Measurements from ENCODE around the gene NIT2.
"Not testable (repeated sequence)": the region's sequence is repeated elsewhere in the genome, so short reads cannot be mapped to it uniquely, and the experiment has no call there.

The NIT2 gene, protein sequence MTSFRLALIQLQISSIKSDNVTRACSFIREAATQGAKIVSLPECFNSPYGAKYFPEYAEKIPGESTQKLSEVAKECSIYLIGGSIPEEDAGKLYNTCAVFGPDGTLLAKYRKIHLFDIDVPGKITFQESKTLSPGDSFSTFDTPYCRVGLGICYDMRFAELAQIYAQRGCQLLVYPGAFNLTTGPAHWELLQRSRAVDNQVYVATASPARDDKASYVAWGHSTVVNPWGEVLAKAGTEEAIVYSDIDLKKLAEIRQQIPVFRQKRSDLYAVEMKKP

DNA sequence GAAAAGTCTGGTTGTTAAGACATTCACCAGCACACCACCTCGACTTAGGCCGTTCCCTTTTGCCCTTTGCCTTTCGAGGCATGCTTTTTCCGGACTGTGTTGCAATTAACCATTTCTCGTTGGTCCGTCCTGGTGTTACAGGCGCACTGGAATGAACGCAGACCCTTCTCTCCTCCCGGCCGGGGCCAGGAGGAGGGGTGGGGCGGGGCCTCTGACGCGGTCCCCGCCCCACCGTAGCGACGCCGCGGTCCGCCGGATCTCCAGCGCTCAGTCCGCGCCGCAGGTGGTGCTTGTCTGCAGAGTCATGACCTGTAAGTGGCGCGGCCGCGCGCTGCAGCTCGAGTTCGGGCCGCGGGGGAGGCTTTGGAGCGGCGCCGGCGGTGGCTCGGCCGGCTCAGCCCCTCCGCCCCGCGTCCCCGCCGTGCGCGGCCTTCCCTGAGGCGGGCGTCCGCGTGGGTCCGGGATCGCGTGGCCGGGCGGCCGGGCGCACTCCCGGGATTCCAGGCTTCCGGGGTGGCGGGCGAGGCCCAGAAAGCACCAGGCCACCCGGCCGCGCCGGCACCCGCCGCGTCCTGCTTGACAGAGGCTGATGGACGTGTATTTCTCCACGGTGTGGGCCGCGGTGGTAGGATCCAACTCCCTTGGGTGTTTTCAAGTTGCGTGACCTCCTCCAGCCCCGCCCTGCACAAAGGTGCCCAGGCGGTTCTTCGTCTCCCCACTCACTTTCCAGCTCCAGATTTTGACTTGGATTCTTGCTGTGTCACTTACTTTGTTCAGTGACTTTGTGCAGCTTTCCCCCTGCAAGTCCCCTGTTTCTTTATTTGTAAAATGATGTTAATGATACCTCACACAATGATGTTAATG lies at the start of gene NIT2:
Gene NIT2 (plus strand): TSS at position 270 of the 864 bp plus-strand sequence. CDS start 35 bp downstream, at position 305.
- DNase-seq, result peak; percentile 48 to 78 (median 66)

DNA sequence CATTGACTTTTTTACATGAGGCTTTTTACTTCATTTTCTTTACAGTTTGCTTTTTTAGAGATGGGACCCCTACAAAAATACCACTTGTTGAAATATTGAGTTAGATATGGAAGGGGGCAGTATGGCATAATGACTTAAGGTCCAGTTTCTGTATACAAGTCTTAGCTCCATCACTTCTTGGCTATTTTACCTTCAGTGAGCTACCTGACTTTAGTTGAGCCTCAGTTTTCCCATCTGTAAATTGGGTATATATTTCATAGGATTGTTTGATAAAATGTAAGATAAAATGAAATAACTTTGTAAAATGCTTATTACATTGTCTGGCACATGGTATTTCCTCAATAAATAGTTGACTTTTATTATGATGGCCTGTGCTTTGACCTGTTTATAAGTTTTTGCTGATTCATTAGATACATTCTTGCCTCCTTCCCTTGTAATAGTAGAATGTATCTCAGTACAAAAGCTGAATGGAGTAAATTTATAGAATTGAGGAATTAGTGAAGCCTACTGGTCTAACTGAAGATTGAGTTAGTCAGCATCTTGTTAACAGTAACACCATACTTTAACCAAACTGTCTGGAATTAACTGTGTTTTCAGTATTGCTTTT lies 46.2 kb upstream of the NIT2 start:
- no peak for DNase-seq

DNA sequence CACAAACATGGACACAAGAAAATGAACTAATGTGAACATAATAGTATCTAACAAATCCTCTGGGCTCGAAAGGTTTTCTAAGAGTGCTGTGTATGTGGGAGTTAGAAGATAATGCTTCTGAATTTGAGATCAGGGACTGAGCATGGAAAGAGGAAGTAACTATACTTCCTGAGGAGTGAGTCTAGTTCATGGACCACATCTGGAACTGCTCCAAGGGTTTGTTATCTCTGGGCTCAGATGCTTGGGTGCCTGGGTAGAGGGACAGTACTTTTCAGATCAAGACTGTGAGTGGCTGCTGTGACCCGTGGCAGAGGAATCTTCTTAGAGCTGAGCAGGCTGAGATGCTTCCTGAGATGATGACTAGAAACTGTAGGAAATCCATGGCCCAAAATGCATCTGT lies 45.2 kb upstream of the NIT2 start:
- no peak for DNase-seq

DNA sequence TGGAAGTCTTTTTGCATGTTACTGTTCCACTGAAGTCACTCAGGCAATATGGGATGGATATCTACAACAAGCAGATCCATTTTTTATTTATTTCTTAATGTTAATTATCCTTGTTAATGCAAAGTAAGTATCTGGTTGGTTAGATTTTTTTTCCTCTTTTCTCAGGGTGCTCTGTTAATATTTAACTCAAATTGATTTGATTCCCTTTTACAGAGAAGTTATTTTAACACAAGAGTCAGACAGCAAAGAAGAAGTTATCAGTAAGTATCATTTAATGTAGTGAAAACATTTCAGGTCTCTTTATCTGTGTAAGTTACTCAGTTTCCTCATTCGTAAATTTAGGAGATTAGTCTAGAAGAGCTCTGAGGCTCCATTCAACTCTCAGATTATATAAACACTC lies 39.5 kb upstream of the NIT2 start:
- no peak for DNase-seq

DNA sequence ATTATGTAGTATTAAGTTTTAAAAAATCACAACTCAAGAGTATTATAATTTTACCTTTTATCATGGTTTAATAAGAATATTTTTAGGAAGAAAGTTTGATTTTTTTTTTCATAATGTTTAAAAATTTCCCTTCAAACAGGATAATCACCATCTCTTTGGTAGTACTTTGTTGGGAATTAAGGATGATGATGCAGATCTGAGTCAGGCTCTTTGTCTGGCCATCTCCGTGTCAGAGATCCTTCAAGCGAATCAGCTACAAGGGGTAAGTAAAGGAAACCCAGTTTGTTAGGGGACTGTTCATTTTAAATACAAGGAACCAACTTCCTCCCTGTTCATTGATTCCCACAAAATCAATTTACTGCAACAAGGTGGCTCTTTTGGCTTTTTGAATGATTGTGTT lies 36.8 kb upstream of the NIT2 start:
- DNase-seq, result no peak

DNA sequence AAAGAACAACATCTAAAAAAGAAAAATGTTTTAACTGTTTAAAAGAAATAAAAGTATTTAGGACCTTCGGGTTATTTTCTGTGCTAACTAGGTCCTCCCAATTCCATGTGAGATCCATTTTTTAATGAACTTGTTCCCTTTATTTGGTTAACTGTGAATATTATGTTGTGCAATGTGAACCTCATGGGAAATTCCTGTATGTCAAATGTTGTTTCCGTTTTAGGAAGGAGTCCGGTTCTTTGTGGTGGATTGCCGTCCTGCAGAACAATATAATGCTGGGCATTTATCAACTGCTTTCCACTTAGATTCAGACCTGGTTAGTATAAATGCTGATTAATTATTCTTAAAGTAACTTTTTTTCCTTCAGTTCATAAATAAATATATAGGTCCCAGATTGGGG lies 35.5 kb upstream of the NIT2 start:
- no peak for DNase-seq

DNA sequence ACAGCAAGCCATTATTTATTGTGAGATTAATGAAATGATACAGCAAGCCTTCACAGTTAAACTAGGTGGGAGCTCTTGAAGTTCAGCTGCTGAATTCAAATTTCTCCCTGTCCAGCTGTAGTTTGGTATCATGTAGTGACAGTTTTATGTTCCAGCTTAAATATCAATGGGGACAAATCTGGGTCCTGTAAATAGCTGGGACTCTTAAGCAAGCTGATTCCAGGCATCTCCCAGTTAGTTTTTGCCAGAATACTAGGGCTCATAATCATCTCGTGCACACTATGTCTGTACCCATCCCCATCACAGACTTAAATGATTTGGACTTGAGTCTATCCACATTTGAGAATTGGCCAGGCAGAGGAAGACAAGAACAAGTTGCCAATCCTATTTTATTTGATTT lies 27.9 kb upstream of the NIT2 start:
- no peak for DNase-seq

DNA sequence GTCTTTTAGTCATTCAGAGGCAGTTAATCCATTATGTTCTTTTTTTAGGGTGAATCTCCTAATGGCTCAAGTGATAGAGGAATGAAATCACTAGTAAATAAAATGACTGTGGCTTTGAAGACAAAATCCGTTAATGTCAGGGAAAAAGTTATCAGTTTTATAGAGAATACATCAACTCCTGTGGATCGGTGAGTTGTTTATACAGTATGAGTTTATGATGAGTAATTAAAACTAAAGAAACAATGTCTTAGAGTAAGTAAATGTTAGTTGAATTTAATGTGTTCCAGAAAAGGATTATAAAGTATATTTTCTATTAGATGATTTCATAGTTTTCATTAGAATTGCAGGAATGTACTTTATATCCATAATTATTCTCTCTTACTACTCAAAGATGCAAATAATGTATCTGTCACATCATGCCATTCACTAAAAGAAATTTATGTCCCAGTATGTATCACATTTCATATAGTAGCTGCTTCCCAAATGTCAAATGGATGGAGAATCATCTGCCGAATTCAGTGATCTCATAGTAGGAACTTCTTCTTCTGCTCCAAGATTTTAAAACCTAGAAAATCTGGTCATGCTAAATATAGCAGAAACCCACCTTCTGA lies 24.1 kb upstream of the NIT2 start:
- no peak for DNase-seq

DNA sequence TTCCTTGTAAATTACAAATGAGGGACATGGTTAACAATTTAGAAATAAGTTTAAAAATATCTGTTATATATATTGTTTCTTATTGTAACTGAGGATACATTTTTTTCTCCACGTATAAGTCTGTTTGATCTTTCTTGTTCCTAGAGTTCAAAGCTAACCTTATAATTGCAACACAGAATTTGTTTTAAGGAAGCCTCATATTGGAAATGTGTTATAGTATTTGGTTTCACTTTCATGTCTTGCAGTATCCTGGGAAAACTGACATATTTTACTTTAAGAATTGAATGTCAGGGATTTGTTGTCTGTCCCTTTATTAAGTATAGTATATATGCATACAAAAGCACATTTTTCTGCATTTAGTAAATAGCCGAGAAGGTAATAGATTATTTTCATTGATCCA lies 23.5 kb upstream of the NIT2 start:
- DNase-seq, result no peak

DNA sequence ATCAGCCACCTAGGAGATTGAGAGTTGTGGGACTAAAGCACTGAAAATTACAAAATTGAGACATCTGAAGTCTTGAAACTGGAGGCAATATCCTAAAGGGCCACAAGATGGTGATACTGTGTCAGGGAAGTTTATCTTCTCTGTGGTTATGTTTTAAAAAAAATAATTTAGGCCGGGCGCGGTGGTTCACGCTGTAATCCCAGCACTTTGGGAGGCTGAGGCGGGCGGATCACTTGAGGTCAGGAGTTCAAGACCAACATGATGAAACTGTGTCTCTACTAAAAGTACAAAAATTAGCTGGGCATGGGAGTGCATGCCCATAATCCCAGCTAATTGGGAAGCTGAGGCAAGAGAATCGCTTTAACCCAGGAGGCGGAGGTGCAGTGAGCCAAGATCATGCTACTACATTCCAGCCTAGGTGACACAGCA lies 17.9 kb upstream of the NIT2 start:
- DNase-seq, result peak in 4 of 6 experiments; percentile 10 to 63 (median 46)

DNA sequence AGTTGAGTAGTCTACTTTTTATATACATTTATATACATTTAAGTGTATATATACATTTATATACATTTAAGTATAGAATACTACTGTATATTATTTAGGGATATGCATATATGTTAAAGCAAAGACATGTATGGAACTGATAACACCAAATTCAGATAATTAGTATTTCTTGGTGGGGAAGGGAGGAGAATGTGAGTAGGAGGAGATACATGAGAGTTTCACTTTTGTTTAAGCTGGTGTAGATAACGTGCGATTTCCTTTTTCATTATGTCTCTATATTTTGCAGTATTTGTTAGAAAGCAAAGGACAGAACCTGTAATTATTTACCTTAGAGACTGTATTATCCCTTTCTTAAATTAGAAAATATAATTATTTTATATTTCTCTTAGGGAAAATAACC lies 16.6 kb upstream of the NIT2 start:
- no peak for DNase-seq

DNA sequence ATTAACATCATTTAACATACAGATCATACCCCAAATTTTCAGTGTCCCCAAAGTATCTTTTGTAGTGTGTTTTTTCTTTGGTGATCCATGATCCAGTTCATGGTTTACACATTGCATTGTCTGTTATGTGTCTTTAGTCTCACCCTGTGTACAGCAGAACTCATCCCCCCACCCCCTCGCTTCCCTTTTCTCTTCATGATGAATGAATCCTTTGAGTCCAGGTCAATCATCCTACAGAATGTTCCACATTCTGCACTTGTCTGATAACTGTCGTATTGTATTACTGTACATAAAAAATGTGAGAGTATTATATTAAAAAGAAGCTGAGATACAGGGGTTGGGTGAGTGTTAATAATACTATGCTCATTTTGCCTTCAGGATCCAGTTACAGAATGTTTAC lies 14.6 kb upstream of the NIT2 start:
- DNase-seq, result no peak

DNA sequence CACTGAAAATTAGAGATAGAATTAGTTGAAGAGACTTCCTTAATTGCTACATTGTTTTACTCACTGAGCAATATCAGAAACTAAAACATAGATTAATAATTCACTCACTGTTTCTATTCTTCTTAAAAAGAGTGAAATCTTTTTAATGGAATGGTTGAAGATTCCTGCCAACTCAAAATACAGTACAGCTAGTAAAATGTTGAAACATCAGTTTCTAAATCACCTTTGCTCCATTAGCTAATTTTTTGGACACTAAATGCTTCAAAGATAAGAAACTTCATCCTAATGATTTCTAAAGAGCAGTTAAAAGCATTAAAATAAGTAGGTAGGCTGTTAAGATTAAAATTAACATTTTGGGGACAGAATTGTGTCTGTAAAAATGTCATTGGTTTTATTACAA lies 10.5 kb upstream of the NIT2 start:
- no peak for DNase-seq

DNA sequence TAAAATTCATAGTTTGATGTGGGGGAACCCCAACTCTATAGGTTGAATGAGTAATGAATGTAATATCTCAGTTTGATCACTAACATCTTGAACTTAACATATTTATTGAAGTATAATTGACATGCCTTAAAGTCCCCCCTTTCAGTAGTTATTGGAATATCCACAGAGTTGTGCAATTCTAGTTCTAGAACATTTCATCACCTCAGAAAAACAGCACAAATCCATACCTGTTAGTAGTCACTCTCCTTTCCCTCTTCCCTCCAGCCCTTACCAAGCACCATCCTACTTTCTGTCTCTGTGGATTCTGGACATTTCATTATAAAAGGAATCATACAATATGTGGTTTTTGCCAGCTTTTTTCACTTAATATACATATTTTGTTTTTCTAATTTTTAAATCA lies 8.7 kb upstream of the NIT2 start:
- no peak for DNase-seq

DNA sequence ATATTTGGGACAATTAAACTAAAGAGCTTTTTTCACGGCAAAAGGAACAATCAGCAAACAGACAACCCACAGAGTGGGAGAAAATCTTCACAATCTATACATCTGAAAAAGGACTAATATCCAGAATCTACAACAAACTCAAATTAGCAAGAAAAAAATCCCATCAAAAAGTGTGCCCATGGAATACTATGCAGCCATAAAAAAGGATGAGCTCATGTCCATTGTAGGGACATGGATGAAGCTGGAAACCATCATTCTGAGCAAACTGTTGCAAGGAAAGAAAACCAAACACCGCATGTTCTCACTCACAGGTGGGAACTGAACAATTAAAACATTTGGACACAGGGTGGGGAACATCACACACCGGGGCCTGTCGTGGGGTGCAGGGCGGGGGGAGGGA lies 7.2 kb upstream of the NIT2 start:
- not testable (repeated sequence) for DNase-seq

DNA sequence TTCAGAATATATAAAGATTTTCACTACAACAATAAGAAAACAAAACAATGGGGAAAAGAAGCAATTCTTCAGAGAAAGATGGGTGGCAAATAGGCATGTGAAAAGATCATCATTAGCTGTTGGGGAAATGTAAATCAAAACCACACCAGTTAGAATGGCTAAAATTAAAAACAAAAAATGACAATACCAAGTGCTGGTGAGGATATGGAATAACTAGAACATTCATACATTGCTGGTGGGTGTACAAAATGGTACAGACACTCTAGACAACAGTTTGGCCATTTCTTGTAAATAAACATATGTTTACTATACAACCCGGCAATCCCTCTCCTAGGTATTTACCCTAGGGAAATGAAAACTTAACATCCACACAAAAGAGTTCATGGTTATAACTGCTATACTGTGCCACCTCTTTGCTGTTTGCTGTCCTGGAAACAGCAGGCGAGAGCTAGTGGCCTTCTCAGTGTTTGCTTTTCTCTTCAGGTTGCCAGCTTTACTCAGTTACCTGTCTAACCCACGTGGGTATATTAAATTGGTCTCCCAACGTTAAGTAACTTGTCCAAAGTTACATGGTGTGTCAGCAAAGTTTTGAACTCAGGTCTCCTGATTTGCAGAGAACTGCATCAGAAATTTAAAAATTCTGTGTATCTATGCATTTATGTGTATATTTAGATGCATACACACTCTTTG lies 4.6 kb upstream of the NIT2 start:
- no peak for DNase-seq

DNA sequence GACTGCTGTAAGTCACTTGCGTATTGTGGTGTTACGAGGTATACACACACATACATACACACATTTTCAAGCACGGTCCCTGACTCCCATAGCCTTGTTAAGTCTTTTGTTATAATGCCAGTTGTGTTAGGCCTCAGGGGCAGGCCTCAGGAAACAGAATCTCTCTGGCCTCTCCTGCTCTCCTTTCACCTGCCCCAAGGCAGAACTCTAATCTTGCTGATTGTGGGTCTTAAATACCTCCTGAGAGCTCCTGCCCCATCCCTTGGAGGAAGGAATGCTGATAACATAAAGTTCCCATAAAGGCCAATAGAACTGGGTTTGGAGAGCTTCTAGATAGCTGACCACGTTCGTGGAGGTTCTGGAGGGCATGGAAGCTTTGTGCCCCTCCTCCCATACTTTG lies 3.9 kb upstream of the NIT2 start:
- no peak for DNase-seq

DNA sequence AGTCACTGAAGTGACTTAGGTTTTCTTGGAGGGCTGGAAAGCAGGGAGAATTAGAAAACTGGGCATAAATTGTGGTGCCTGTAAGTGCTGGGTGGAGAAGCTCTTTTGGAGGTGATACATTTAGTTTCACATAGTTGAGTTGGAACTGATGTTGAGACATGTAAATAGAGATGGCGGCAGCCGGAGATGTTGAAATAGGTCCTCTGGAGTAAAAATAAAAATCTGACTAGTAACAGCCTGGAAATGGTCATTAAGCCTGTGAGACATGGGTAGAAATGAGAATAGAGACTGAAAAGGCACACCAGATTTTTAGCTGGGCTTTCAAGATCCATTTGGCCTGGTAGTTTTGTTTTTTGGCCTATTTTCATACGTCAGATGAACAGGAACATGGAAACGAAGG lies 2.9 kb upstream of the NIT2 start:
- DNase-seq, result no peak

DNA sequence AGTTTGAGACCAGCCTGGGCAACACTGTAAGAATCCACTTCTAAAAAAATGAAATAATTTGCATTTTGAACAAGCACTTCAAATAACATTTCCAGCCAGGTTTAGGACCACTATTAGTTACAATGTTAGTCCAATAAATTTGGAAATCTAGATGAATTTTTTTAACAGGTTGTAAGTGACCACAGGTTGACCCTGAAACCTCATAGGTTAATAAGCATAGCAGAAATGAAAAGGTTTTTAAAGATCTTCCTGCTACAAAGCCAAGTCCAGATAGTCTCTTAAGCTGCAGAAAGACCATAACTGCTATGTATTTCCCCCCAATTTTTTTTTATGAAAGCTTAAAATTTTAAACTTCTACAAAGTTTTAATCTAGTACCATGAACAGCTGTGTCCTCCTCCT lies 1.5 kb upstream of the NIT2 start:
- no peak for DNase-seq

DNA sequence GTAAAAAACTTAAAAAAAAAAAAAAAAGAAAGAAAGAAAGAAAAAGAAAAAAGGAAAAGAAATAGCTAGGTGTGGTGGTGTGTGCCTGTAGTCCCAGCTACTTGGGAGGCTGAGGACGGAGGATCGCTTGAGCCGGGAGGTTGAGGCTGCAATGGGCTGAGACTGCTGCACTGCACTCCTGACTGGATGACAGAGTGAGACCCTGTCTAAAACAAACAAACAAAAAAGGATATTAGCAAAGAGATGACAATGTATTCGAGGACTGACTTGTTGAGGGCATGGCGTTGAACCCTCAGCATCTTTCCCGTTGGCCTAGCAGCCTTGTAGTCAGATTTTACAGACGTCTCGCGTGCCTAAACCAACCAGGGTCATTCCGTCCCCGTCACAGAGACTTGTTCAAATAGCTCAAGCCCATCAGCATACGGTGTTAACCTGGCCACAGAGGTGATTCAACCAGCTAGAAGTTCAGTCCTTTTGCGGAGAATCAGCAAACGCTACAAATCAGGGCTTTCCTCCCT lies 528 bp upstream of the NIT2 start:
- no peak for DNase-seq

DNA sequence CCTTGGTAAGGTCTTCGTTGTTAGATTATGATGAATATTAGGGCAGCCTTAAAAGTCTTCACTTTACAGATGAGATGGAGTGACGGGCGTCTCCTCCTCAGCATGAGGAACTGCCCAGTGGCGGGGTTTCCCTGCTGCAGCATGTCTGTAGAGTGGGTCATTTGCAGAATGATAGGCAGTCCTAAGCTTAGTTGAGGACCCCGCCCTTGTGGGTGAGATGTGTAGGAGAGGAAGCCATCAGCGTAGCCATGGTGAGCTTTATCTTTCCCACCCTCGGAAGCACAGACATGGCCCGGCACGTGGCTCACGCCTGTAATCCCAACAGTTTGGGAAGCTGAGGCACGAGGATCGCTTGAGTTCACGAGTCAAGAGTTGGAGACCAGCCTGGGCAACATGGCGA lies 877 bp downstream of the NIT2 start:
- peak in 2 of 6 experiments; percentile 3 to 25 for DNase-seq

DNA sequence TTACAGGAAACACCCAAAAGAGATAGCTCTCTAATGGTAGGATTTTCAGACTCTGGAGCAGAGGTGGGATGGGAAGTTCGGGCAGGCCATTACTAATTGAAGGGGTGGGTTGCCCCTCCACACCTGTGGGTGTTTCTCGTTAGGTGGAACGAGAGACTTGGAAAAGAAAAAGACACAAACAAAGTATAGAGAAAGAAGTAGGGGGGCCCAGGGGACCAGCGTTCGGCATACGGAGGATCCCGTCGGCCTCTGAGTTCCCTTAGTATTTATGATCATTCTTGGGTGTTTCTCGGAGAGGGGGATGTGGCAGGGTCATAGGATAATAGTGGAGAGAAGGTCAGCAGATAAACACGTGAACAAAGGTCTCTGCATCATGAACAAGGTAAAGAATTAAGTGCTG lies 1.7 kb downstream of the NIT2 start:
- not testable (repeated sequence) for DNase-seq

DNA sequence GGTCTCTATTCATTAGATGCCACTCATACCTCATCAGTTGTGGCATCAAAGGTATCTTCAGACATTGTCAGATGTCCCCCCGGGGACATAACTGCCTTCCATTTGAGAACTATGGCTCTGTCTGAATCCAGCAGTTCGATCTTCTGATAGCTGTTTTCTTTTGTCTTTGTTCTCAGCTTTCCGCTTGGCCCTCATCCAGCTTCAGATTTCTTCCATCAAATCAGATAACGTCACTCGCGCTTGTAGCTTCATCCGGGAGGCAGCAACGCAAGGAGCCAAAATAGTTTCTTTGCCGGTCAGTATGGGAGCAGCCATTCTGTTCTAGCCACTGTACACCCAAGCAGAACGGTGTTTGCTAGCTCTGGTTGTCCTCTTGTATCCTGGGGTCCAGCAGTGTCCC lies 4.4 kb downstream of the NIT2 start:
- DNase-seq, result no peak
